ENCODE measurements around the gene MDM4. TPM values are rescaled to one million over a fixed set of nuclear protein-coding genes. Genes with fewer than 3 reads are reported as not detected.
A peak's percentile ranks its signal among the peaks of the same experiment; 100 is the strongest.

The MDM4 gene, protein sequence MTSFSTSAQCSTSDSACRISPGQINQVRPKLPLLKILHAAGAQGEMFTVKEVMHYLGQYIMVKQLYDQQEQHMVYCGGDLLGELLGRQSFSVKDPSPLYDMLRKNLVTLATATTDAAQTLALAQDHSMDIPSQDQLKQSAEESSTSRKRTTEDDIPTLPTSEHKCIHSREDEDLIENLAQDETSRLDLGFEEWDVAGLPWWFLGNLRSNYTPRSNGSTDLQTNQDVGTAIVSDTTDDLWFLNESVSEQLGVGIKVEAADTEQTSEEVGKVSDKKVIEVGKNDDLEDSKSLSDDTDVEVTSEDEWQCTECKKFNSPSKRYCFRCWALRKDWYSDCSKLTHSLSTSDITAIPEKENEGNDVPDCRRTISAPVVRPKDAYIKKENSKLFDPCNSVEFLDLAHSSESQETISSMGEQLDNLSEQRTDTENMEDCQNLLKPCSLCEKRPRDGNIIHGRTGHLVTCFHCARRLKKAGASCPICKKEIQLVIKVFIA
- total RNA-seq, result 10 to 100 TPM; 15.1 to 44.0 (median 28.9) TPM

DNA sequence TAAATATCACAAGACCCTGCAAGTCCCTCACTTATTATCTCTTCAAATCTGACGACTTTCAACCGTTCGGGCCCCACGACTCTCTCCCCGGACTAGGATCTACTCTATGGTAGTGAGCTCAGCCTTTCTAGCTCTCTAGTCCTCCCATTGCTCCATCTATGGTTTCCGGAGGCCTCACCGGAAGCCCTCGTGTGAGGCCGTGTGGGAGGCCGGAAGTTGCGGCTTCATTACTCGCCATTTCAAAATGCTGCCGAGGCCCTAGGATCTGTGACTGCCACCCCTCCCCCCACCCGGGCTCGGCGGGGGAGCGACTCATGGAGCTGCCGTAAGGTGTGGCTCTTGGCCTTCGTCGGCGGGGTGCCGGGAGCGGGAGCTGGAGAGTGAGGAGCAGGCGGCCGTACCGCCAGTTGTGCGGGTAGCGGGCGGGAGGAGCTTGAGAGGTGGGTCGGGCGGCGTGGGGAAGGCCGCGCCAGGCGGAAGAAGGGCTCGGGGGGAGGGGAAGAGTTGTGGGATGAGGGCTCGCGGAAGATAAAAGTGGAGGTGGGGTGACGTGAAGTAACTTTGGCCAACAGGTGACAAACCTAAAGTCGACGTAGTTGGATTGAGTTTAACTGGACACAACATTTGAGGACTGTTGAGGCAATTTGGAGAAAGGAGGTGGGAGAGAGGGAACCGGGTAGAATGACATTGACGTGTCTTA, at the start of gene MDM4:
Gene MDM4 (plus strand): TSS at position 227 of the 700 bp plus-strand sequence. CDS start 9,113 bp downstream, outside the sequence.
- peaks cover 33 to 34% of the 10 kb centered on the region in 2 donors for H3K4me1 ChIP-seq
- peak within 1 kb of the TSS; percentile 89 to 97 (median 96) for H3K27ac ChIP-seq
- intact Hi-C loops (cut with DNase I; ENCODE audit: low total_unique reads), result loop anchor here (5.0 kb wide), 1 partner anchor 606 kb away; the partner anchor contains the start of gene RBBP5
- ATAC-seq, result peak; percentile 98 to 99
- no peaks in the 10 kb centered on the region for H3K9me3 ChIP-seq
- H3K36me3 ChIP-seq, result peaks cover 0 to 6% of the 10 kb centered on the region in 2 donors
- in situ Hi-C loops (cut with MboI; ENCODE audit: low sequenced_read_pairs in 4 of 4), result loop anchor here in 2 of 4 donors (25.0 kb wide), 2 partner anchors 354 to 654 kb away; partner anchors contain the start of genes ETNK2 (in 1 of the 2), REN (in 1 of the 2) and SNRPE (in 1 of the 2)
- H3K27me3 ChIP-seq, result no peaks in the 10 kb centered on the region
- DNase-seq, result peak; percentile 88 to 93
- peak within 1 kb of the TSS; percentile 76 to 95 (median 82) for H3K4me3 ChIP-seq
- peak; percentile 64 to 78 for TF ChIP-seq POLR2A (IDR thresholded peaks at IDR 0.05)
- TF ChIP-seq, protein P1, sequence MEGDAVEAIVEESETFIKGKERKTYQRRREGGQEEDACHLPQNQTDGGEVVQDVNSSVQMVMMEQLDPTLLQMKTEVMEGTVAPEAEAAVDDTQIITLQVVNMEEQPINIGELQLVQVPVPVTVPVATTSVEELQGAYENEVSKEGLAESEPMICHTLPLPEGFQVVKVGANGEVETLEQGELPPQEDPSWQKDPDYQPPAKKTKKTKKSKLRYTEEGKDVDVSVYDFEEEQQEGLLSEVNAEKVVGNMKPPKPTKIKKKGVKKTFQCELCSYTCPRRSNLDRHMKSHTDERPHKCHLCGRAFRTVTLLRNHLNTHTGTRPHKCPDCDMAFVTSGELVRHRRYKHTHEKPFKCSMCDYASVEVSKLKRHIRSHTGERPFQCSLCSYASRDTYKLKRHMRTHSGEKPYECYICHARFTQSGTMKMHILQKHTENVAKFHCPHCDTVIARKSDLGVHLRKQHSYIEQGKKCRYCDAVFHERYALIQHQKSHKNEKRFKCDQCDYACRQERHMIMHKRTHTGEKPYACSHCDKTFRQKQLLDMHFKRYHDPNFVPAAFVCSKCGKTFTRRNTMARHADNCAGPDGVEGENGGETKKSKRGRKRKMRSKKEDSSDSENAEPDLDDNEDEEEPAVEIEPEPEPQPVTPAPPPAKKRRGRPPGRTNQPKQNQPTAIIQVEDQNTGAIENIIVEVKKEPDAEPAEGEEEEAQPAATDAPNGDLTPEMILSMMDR (IDR thresholded peaks at IDR 0.05 in 4 of 5, conservative IDR thresholded peaks at IDR 0.05 in 1 of 5), result no peak

DNA sequence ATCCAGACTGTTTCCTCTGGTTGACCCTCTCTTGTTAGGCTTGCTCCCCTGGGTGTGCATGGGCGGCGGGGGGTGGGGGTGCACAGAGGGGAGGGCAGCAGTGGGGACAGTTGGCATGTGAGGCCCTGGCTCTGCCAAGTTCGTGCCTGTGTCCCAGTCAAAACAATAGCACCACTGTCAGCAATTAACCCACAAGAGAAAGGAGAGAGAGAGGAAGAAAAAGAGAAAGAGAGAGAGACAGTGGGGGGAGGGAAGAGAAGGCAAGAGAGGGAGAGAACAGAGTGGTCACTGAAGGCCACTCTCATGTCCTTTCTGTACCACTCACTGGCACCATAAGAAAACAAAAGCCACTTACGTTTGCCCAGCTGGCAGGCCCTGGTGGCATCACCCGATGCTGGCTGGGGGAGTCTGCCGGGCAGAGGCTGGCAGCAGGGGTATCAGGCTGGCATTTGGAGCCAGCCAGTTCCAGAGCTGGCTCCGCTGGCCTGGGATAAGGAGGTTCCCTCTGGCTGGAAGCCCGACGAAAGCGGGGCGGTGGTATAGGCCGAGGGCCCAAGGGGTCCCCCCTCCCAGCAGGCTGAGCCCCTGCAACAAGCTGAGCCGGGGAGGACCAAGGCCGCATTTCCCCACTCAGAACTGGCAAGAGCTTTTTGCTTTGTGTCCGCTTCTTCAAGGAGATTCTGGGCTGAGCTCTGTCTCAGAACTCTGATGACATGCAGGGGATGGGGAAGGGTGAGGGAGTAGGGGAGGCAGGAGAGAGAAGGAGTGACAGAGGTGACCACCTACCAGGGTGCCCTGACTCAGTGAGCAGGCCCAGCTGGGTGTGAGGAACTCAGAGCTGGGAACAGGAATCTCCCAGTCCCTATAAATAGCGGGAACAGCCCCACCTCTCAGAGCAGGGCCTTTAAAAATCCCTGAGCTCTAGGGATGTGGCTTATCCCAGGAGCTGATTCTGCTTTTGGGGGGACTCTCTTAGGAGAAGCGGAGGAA, 49.5 kb upstream of the MDM4 start:
- ATAC-seq, result peak; percentile 90 to 91
- in situ Hi-C loops (cut with MboI; ENCODE audit: low sequenced_read_pairs in 4 of 4), result no loop called here
- H3K27ac ChIP-seq, result peak overlapping the region; percentile 86 to 95 (median 92)
- peak; percentile 53 to 56 for TF ChIP-seq POLR2A (IDR thresholded peaks at IDR 0.05)
- TF ChIP-seq, protein P1 (IDR thresholded peaks at IDR 0.05 in 4 of 5, conservative IDR thresholded peaks at IDR 0.05 in 1 of 5), result no peak
- H3K9me3 ChIP-seq, result no peaks in the 10 kb centered on the region
- H3K36me3 ChIP-seq, result no peaks in the 10 kb centered on the region
- peak overlapping the region; percentile 4 to 50 (median 38) for H3K4me3 ChIP-seq
- intact Hi-C loops (cut with DNase I; ENCODE audit: low total_unique reads), result no loop called here
- peaks cover 52 to 64% of the 10 kb centered on the region in 2 donors for H3K4me1 ChIP-seq
- DNase-seq, result peak; percentile 60 to 81
- H3K27me3 ChIP-seq, result no peaks in the 10 kb centered on the region

DNA sequence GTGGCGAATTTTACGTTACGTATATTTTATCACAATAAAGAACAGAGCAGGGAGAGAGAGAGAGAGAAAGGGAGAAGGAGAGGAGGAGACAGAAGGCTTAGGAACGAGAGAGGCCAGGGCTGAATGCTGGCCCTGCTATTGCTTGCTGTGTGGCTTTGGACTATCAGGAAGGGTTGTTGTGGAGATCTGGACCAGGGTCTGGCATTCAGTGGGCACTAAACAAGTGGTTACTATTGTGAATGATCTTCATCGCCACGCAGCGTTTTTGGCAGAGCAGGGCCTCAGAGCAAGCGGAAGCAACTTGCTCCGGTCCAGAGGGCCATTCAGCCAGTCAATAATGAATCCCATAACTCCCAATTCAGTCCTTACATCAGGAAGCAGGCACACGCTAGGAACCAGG, 48.0 kb upstream of the MDM4 start:
- H3K4me1 ChIP-seq, result peaks cover 50% of the 10 kb centered on the region in 2 donors
- no peaks in the 10 kb centered on the region for H3K36me3 ChIP-seq
- intact Hi-C loops (cut with DNase I; ENCODE audit: low total_unique reads), result no loop called here
- H3K4me3 ChIP-seq, result no peak overlapping the region
- in situ Hi-C loops (cut with MboI; ENCODE audit: low sequenced_read_pairs in 4 of 4), result no loop called here
- TF ChIP-seq, protein P1 (IDR thresholded peaks at IDR 0.05 in 4 of 5, conservative IDR thresholded peaks at IDR 0.05 in 1 of 5), result no peak
- no peak for TF ChIP-seq POLR2A (IDR thresholded peaks at IDR 0.05)
- peak overlapping the region; percentile 86 to 95 (median 92) for H3K27ac ChIP-seq
- DNase-seq (no peak), ATAC-seq (no peak)
- H3K9me3 ChIP-seq, result no peaks in the 10 kb centered on the region
- H3K27me3 ChIP-seq, result no peaks in the 10 kb centered on the region

DNA sequence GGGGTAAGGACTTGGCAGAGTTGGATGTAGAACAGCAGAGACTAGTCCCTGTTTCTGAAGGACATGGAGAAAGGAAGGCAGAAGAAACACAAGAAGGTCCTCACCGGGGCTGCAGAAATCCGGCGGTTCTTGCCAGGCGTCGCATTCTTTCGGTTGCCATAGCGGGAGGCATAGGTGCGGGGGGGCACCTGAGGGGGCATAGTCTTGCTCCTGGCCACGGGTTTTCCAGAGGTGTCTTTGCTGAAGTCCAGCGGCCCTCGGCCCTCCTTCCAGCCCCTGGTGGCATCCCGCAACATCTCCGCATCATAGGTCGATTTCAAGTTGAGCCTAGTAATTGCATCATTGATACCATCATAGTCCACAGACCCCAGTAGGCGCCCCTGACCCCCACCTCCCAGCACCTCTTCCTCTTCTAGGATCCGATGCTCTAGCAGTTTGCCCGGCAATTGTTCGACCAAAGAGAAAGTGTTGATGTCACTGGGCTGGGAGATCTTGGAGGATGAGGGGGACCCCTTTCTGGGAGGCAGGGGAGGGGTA, 47.4 kb upstream of the MDM4 start:
- intact Hi-C loops (cut with DNase I; ENCODE audit: low total_unique reads) (no loop called here), in situ Hi-C loops (cut with MboI; ENCODE audit: low sequenced_read_pairs in 4 of 4) (no loop called here)
- H3K4me3 ChIP-seq, result no peak overlapping the region
- H3K36me3 ChIP-seq, result no peaks in the 10 kb centered on the region
- ATAC-seq (no peak), DNase-seq (no peak)
- peak overlapping the region; percentile 86 to 95 (median 92) for H3K27ac ChIP-seq
- peaks cover 45 to 48% of the 10 kb centered on the region in 2 donors for H3K4me1 ChIP-seq
- H3K9me3 ChIP-seq, result no peaks in the 10 kb centered on the region
- no peaks in the 10 kb centered on the region for H3K27me3 ChIP-seq
- TF ChIP-seq, protein P1 (IDR thresholded peaks at IDR 0.05 in 4 of 5, conservative IDR thresholded peaks at IDR 0.05 in 1 of 5), result no peak
- TF ChIP-seq POLR2A (IDR thresholded peaks at IDR 0.05), result no peak

Data from gastrocnemius medialis (tissue), 4 donors.